Activated CD4-positive, CD25-positive, alpha-beta regulatory T cell (primary cell): Measurements from ENCODE around the gene CLEC11A.

Experiments used
- DNase-seq, 4 experiments: peaks; one replicate each; lab custom pipeline; 2025; lab: John Stamatoyannopoulos, UW

Gene CLEC11A

GRCh38 chr19:50703915-50704796, 19.0 kb upstream of the CLEC11A start:
- DNase-seq = no peak

GRCh38 chr19:50705422-50706019, 17.6 kb upstream of the CLEC11A start:
- DNase-seq = no peak

GRCh38 chr19:50706387-50706786, 16.8 kb upstream of the CLEC11A start:
- DNase-seq = no peak

GRCh38 chr19:50708179-50708879, 14.8 kb upstream of the CLEC11A start:
- no peak for DNase-seq

- no peak for DNase-seq
Observed at GRCh38 chr19:50710094-50710493, 13.1 kb upstream of the CLEC11A start.

- DNase-seq = no peak
Observed at GRCh38 chr19:50710612-50711011, 12.6 kb upstream of the CLEC11A start.

GRCh38 chr19:50711196-50711595, 12.0 kb upstream of the CLEC11A start:
- DNase-seq = no peak

- DNase-seq = no peak
Observed at GRCh38 chr19:50711805-50712204, 11.4 kb upstream of the CLEC11A start.

- no peak for DNase-seq
Observed at GRCh38 chr19:50712833-50713232, 10.3 kb upstream of the CLEC11A start.

- DNase-seq = no peak
Observed at GRCh38 chr19:50713556-50714236, 9.5 kb upstream of the CLEC11A start.

GRCh38 chr19:50716178-50717025, 6.8 kb upstream of the CLEC11A start:
- no peak for DNase-seq

GRCh38 chr19:50717026-50717723, 6.0 kb upstream of the CLEC11A start:
- no peak for DNase-seq

- DNase-seq = no peak
Observed at GRCh38 chr19:50717891-50718254, 5.3 kb upstream of the CLEC11A start.

- no peak for DNase-seq
Observed at GRCh38 chr19:50718255-50719118, 4.7 kb upstream of the CLEC11A start.

GRCh38 chr19:50719119-50719435, 4.1 kb upstream of the CLEC11A start:
- no peak for DNase-seq

GRCh38 chr19:50719566-50719965, 3.6 kb upstream of the CLEC11A start, which contains the start of gene SHANK1:
Gene SHANK1 (minus strand): TSS chr19:50719802. CDS start chr19:50716919, 2,883 bp downstream.
- no peak for DNase-seq

GRCh38 chr19:50720181-50720920, 2.8 kb upstream of the CLEC11A start:
- DNase-seq = no peak

- DNase-seq = no peak
Observed at GRCh38 chr19:50720921-50721381, 2.2 kb upstream of the CLEC11A start.
